GM18909 (cell line): ENCODE measurements around the gene TANGO6.
"Not testable (repeated sequence)": the region's sequence is repeated elsewhere in the genome, so short reads cannot be mapped to it uniquely, and the experiment has no call there.

Source experiments
- ATAC-seq: cut with Tn5 transposase; IDR thresholded peaks from one replicate; pipeline ENCODE4 v1.9.1; 2021; ENCODE audit warnings: mild to moderate bottlenecking; ENCODE audit not compliant: unreplicated experiment, poor library complexity

TANGO6 gene

GRCh38 chr16:69048328-69049120 lies 205.2 kb downstream of the TANGO6 start:
- ATAC-seq: no peak

- no peak for ATAC-seq
These were observed 205.8 kb downstream of the TANGO6 start for GRCh38 chr16:69049146-69049545.

DNA sequence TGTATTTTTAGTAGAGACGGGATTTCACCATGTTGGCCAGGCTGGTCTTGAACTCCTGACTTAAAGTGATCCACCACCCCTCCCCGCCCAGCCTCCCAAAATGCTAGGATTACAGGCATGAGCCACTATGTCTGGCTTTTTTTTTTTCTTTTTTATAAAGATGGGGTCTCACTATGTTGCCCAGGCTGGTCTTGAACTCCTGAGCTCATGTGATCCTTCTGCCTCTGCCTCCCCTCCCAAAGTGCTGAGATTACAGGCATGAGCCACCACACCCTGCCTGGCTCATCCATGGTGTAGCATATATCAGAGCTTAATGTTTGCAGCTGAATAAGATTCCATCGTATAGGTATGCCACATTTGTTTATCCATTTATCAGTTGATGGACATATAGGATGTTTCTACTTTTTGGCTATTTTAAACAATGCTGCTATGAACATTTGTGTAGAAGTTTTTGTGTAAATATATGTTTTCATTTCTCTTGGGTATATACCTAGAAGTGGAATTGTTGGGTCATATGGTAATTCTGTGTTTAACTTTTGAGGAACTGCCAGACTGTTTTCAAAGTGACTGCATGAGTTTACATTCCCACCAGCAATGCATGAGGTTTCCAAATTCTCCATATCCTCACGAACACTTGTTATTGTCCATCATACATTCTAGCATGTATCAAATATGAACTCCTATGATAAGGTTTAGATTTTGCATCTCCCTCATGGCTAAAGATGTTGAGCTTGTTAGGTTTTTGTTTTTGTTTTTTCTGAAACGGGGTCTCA lies 206.5 kb downstream of the TANGO6 start:
- ATAC-seq: no peak

DNA sequence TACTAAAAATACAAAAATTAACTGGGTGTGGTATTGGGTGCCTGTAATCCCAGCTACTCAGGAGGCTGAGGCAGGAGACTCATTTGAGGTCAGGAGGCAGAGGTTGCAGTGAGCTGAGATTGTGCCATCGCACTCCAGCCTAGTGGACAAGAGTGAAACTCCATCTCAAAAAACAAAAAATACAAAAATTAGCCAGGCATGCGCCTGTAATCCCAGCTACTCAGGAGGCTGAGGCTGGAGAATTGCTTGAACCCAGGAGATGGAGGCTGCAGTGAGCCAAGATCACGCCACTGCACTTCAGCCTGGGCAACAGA lies 208.1 kb downstream of the TANGO6 start:
- not testable (repeated sequence) for ATAC-seq

DNA sequence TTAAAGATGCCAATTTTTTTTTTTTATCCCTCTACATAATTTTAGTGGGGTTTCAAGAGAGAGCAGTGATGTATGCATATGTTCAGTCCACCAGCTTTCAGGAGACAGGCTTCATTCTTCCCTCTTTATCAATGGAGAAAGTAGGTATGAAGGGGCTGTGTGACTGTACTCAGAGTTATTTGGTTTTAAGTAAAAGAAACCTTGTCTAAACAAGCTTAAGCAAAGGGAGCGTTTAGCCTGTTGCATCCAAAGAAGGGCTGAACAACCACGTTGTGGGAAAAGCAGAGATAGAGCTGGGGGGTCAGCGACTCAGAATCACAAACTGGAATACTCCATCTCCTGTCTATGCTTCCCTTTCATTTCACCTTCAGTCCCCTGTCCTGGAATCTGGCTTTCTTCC lies 211.7 kb downstream of the TANGO6 start:
- no peak for ATAC-seq

GRCh38 chr16:69055980-69056379 lies 212.6 kb downstream of the TANGO6 start:
- ATAC-seq: no peak

GRCh38 chr16:69056421-69056820 lies 213.1 kb downstream of the TANGO6 start:
- no peak for ATAC-seq

DNA sequence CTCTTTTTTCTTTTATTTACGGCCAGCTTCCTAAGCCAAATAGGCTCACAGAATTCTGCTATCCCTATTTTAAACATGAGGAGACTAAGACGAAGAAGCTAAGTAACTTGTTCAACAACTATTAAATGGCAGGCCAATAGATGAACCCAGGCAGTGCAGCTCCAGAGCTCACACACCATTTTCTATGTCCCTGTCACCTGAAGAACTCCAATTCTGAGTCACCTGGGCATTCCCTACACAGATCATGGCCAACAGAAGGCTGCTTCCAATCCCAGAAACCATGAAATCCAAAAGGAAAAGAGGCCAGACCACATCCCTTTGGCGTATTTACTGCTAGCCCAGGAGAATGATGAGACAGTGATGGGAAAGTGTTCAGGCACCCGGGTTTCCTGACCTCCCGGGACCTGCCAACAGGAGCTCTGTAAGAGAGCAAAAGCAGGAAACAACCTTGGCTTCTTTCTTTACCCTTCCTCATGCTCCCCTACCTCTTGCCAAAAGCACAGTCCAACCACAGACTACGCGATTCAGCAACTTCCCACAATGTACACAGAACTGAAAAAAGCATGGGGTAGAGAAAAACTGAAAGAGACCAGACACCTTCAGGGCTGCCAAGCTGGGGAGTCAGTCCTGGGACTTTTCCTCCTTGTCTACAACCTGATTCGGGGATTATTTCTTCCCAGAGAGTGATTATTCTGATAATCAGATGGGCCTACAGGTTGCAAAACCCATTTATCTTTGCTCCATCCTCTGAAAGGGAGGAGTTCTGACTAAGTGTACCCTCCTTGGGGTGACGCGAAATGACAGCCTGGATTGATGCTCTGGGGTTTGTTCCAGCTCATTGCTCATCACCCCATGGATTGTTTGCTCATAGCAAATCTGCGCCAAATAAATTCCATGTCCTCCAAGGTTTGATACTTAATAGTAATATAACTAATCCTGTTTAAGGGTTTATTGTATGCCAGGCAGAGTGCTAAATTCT lies 214.4 kb downstream of the TANGO6 start:
- no peak for ATAC-seq

DNA sequence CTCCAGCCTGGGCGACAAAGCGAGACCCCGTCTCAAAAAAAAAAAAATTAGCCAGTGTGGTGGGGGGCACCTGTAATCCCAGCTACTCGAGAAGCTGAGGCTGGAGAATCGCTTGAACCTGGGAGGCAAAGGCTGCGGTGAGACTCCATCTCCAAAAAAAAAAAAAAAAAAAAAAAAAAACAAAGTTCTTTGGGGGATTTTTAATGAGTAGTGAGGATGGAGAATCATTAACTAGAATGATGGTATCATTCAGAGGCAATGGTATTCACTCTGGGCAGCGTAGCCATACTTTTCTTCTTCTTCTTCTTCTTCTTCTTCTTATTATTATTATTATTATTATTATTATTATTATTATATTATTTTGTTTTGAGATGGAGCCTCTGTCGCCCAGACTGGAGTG lies 220.2 kb downstream of the TANGO6 start:
- ATAC-seq: not testable (repeated sequence)

- no peak for ATAC-seq
These were observed 220.9 kb downstream of the TANGO6 start for GRCh38 chr16:69064124-69064763.

DNA sequence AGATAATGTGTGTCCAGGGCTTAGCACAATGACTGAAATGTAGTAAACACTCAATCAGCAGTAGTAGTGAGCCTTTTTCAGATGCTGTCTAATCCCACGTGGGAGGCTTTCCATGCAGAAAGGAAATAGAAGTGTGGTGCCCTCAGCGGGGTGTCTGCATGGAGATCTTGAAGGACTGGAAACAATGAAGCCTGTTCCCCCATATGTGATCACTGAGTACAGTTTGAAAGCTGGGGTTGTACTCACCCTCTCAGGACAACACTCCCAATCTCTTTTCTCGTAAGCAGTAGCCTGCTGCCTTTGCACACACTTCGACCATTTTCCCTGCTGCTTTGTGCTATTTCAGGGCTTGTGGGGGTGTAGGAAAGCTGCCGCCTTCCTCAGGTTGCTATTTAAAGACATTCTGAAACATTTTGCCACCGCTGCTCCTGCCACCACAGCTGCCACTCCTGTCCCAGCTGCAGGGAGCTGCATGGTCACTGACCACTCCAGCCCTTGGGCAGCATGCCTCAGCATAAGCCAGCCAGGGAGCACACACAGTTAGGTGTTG lies 221.5 kb downstream of the TANGO6 start:
- no peak for ATAC-seq

- no peak for ATAC-seq
These were observed 226.2 kb downstream of the TANGO6 start for GRCh38 chr16:69069504-69069903.

- ATAC-seq: no peak
These were observed 227.7 kb downstream of the TANGO6 start for GRCh38 chr16:69071036-69071435.

- ATAC-seq: no peak
These were observed 229.3 kb downstream of the TANGO6 start for GRCh38 chr16:69072640-69072974.

DNA sequence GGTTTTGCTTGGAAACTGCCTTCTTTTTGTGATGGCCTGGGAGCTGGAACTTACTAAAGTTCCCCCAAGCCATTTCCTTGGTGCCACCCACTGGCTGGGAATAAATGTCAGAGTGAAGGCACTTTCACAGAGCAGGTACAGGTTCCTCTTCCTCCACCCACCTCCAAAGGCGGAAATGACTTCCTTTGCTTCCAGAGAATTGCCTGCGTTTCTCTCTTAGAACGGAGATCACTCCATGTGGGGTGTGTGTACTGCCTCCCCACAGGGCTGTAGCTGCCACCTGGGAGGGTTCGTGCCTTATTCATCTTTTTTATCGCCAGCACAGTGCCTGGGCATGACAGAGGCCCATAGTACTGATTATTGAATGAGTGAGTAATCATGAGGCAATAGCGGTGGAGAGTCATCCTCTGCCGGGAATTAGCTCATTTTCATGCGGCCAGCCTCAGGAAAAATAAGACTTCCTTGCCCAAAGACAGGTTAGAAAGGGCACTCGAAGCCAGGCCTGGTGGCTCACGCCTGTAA lies 229.9 kb downstream of the TANGO6 start:
- ATAC-seq: no peak

DNA sequence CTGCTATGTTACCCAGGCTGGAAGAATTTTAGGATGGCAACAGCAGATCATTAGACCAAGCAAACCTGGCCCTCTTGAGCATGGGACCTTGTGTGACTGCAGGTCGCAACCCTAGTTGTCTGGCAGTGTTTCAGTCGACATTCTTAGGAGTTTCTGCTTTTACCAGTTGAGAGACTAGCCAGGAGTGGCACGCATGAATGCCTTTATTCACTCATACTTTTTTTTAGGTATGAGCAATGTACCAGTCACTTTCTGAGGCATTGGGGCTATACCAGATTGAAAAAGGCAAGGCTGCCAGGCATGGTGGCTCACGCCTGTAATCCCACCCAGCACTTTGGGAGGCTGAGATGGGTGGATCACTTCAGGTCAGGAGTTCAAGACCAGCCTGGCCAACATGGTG lies 233.9 kb downstream of the TANGO6 start:
- no peak for ATAC-seq

DNA sequence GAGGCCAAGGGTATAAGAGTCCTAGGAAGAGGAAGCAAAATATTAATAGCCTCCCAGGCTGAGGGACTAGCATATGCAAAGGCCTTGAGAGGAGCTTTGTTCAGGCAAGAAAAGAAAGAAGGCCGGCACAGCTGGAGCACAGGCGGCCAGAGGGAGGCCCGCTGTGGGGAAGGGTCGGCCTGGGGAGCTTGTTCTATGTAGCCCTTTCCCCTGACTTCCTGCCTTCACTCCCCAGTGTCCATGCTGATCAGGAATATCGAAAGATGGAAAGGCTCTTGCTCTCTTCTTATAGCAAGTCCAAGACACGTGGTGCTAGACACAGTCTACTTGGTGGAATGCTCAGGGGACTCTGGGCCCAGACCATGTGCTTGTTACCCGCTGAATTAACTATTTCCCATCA lies 234.7 kb downstream of the TANGO6 start:
- ATAC-seq: no peak

- ATAC-seq: no peak
These were observed 236.4 kb downstream of the TANGO6 start for GRCh38 chr16:69079697-69080096.

GRCh38 chr16:69083306-69083941 lies 240.1 kb downstream of the TANGO6 start:
- no peak for ATAC-seq
